Measurements from ENCODE around the gene SREK1. TPM values are rescaled to one million over a fixed set of nuclear protein-coding genes. Genes with fewer than 3 reads are reported as not detected.

Gene SREK1
- total RNA-seq, 1 donor from 2014 or later = 66.1 TPM

GRCh38 chr5:66198837-66199236 lies 54.7 kb downstream of the SREK1 start:
- Histone ChIP-seq H3K79me2 (ENCODE audit: insufficient read depth, low read length) (no peaks in the 10 kb centered on the region), H4K20me1 (ENCODE audit: insufficient read depth, low read length) (peaks cover 4% of the 10 kb centered on the region), H3K9me3 (ENCODE audit: insufficient read depth, low read depth, low read length) (no peaks in the 10 kb centered on the region), H2AFZ (ENCODE audit: low read depth, low read length) (no peak overlapping the region), H3K4me1 (ENCODE audit: insufficient read depth, low read length) (peaks cover 12% of the 10 kb centered on the region), H3K36me3 (ENCODE audit: insufficient read depth, low read length) (no peaks in the 10 kb centered on the region), H3K4me2 (ENCODE audit: low read length) (no peak overlapping the region), H3K27me3 (ENCODE audit: insufficient read depth, low read length) (no peaks in the 10 kb centered on the region), H3K4me3 (ENCODE audit: insufficient read depth, low read depth, low read length) (no peak overlapping the region), H3K9ac (ENCODE audit: low read length) (no peak overlapping the region), H3K27ac (ENCODE audit: low read depth, low read length) (no peak overlapping the region)
- Mint-ChIP-seq H3K27ac (ENCODE audit: unreplicated experiment) (no peak overlapping the region), H3K4me1 (ENCODE audit: low read depth, unreplicated experiment) (peaks cover 13% of the 10 kb centered on the region), H3K9me3 (ENCODE audit: unreplicated experiment) (no peaks in the 10 kb centered on the region), H3K36me3 (ENCODE audit: low read depth, unreplicated experiment) (peaks cover 9% of the 10 kb centered on the region), H3K27me3 (ENCODE audit: low read depth, unreplicated experiment) (no peaks in the 10 kb centered on the region), H3K4me3 (ENCODE audit: unreplicated experiment) (no peak overlapping the region)
- TF ChIP-seq EZH2 (IDR thresholded peaks at IDR 0.05; ENCODE audit: insufficient read depth, low read length) = no peak
- TF ChIP-seq CTCF (IDR thresholded peaks at IDR 0.05; ENCODE audit: insufficient read depth, low read depth, low read length) = no peak
- FAIRE-seq = no peak
- DNase-seq (ENCODE audit: low read depth) = no peak

- H3K36me3 Mint-ChIP-seq (ENCODE audit: low read depth, unreplicated experiment) = no peaks in the 10 kb centered on the region
- H3K27me3 Mint-ChIP-seq (ENCODE audit: low read depth, unreplicated experiment) = no peaks in the 10 kb centered on the region
- Histone ChIP-seq H3K27me3 (ENCODE audit: insufficient read depth, low read length) (no peaks in the 10 kb centered on the region), H3K36me3 (ENCODE audit: insufficient read depth, low read length) (no peaks in the 10 kb centered on the region), H2AFZ (ENCODE audit: low read depth, low read length) (no peak overlapping the region), H4K20me1 (ENCODE audit: insufficient read depth, low read length) (no peaks in the 10 kb centered on the region), H3K27ac (ENCODE audit: low read depth, low read length) (no peak overlapping the region), H3K4me3 (ENCODE audit: insufficient read depth, low read depth, low read length) (no peak overlapping the region), H3K9ac (ENCODE audit: low read length) (no peak overlapping the region), H3K9me3 (ENCODE audit: insufficient read depth, low read depth, low read length) (no peaks in the 10 kb centered on the region), H3K79me2 (ENCODE audit: insufficient read depth, low read length) (no peaks in the 10 kb centered on the region), H3K4me2 (ENCODE audit: low read length) (no peak overlapping the region), H3K4me1 (ENCODE audit: insufficient read depth, low read length) (no peaks in the 10 kb centered on the region)
- no peak overlapping the region for H3K4me3 Mint-ChIP-seq (ENCODE audit: unreplicated experiment)
- DNase-seq (ENCODE audit: low read depth) (no peak), FAIRE-seq (no peak)
- no peak overlapping the region for H3K27ac Mint-ChIP-seq (ENCODE audit: unreplicated experiment)
- H3K4me1 Mint-ChIP-seq (ENCODE audit: low read depth, unreplicated experiment) = peaks cover 5% of the 10 kb centered on the region
- no peak for TF ChIP-seq EZH2 (IDR thresholded peaks at IDR 0.05; ENCODE audit: insufficient read depth, low read length)
- no peak for TF ChIP-seq CTCF (IDR thresholded peaks at IDR 0.05; ENCODE audit: insufficient read depth, low read depth, low read length)
- no peaks in the 10 kb centered on the region for H3K9me3 Mint-ChIP-seq (ENCODE audit: unreplicated experiment)
Measured at GRCh38 chr5:66203531-66203930, 59.4 kb downstream of the SREK1 start.

GRCh38 chr5:66206465-66206864 lies 62.4 kb downstream of the SREK1 start:
- no peaks in the 10 kb centered on the region for H3K9me3 Mint-ChIP-seq (ENCODE audit: unreplicated experiment)
- H3K27ac Mint-ChIP-seq (ENCODE audit: unreplicated experiment) = no peak overlapping the region
- peaks cover 12% of the 10 kb centered on the region for H3K4me1 Mint-ChIP-seq (ENCODE audit: low read depth, unreplicated experiment)
- H3K9me3 ChIP-seq (ENCODE audit: insufficient read depth, low read depth, low read length) = no peaks in the 10 kb centered on the region
- H3K4me3 ChIP-seq (ENCODE audit: insufficient read depth, low read depth, low read length) = no peak overlapping the region
- no peak overlapping the region for H3K4me2 ChIP-seq (ENCODE audit: low read length)
- no peaks in the 10 kb centered on the region for H3K36me3 ChIP-seq (ENCODE audit: insufficient read depth, low read length)
- no peaks in the 10 kb centered on the region for H3K27me3 Mint-ChIP-seq (ENCODE audit: low read depth, unreplicated experiment)
- no peaks in the 10 kb centered on the region for H3K36me3 Mint-ChIP-seq (ENCODE audit: low read depth, unreplicated experiment)
- H2AFZ ChIP-seq (ENCODE audit: low read depth, low read length) = no peak overlapping the region
- no peak overlapping the region for H3K4me3 Mint-ChIP-seq (ENCODE audit: unreplicated experiment)
- no peak overlapping the region for H3K27ac ChIP-seq (ENCODE audit: low read depth, low read length)
- H3K9ac ChIP-seq (ENCODE audit: low read length) = no peak overlapping the region
- FAIRE-seq (no peak), DNase-seq (ENCODE audit: low read depth) (no peak)
- H3K4me1 ChIP-seq (ENCODE audit: insufficient read depth, low read length) = no peaks in the 10 kb centered on the region
- no peaks in the 10 kb centered on the region for H3K79me2 ChIP-seq (ENCODE audit: insufficient read depth, low read length)
- no peaks in the 10 kb centered on the region for H4K20me1 ChIP-seq (ENCODE audit: insufficient read depth, low read length)
- H3K27me3 ChIP-seq (ENCODE audit: insufficient read depth, low read length) = no peaks in the 10 kb centered on the region
- TF ChIP-seq EZH2 (IDR thresholded peaks at IDR 0.05; ENCODE audit: insufficient read depth, low read length) (no peak), CTCF (IDR thresholded peaks at IDR 0.05; ENCODE audit: insufficient read depth, low read depth, low read length) (no peak)

Measured in astrocyte (in vitro differentiated cells and primary cell).